GM12892 (cell line): Measurements from ENCODE around the gene TENT5C.

Source experiments
- POLR2A ChIP-seq: IDR thresholded peaks from 2 replicates; pipeline ENCODE4 v1.6.1; 2011; ENCODE audit warnings: low read depth, low read length, control low read depth
- TAF1 ChIP-seq: IDR thresholded peaks from 2 replicates; pipeline ENCODE4 v1.6.1; 2011; ENCODE audit warnings: low read depth, mild to moderate bottlenecking, control low read depth, low read length, borderline replicate concordance

- TF ChIP-seq TAF1 (no peak), POLR2A (no peak)
These were observed 40.4 kb downstream of the TENT5C start for GRCh38 chr1:117646007-117646811.
